ENCODE data around the gene IFNL2. TPM values are rescaled to one million over a fixed set of nuclear protein-coding genes. Genes with fewer than 3 reads are reported as not detected.

IFNL2 gene
- total and polyA plus RNA-seq, 2 donors (not counting 3 experiments of a cell fraction or from before 2014, with no cell fraction given): not detected

DNA sequence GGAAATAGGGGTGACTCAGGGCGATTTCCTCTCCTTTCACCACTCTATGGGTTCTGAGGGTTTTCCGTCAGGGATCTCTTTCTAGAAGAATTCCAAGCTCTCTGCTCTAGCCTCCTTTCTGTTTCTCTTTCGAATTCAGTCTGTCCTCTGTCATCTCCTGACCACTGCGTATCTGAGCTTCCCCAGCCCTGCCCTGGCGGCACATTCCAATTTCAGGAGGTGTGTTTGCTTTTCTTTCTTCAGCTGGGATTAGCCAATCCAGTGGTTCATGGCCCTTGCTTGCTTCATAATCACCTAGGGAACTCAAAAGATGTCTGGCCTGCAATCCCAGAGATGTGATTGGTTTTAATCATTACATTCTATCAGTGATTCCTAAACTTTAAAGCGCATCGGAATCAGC, 9.4 kb downstream of the IFNL2 start:
- DNase-seq (ENCODE audit: low read depth, low spot score) (no peak), FAIRE-seq (no peak)
- no peak overlapping the region for H2AFZ ChIP-seq (ENCODE audit: low read depth, low read length)
- peaks cover 2% of the 10 kb centered on the region in 2 experiments for H3K27me3 ChIP-seq (ENCODE audit: control insufficient read depth in 2 of 2, insufficient read depth in 2 of 2, low read length in 2 of 2)
- no peak overlapping the region for H3K4me3 ChIP-seq (replicated peaks in 1 of 3; ENCODE audit: insufficient read depth in 1 of 3, low read depth in 1 of 3, low read length in 3 of 3)
- H3K9me3 ChIP-seq (replicated peaks; ENCODE audit: control insufficient read depth, insufficient read depth, low read length): no peaks in the 10 kb centered on the region
- no peaks in the 10 kb centered on the region for H3K4me1 ChIP-seq (ENCODE audit: control insufficient read depth, extremely low read depth, insufficient read depth, low read length)
- H3K9me1 ChIP-seq (replicated peaks; ENCODE audit: control insufficient read depth, extremely low read depth, insufficient read depth, low read length): no peaks in the 10 kb centered on the region
- TF ChIP-seq POLR2AphosphoS5 (IDR thresholded peaks at IDR 0.05; ENCODE audit: insufficient read depth, low read depth, low read length) (no peak), MYC (IDR thresholded peaks at IDR 0.05; ENCODE audit: low read depth, low read length) (no peak), JUN (IDR thresholded peaks at IDR 0.05; ENCODE audit: borderline replicate concordance, insufficient read depth, insufficient read length, low read depth) (no peak), POLR2A (IDR thresholded peaks at IDR 0.05; ENCODE audit: low read depth, low read length) (no peak), EZH2 (IDR thresholded peaks at IDR 0.05; ENCODE audit: borderline replicate concordance, low read depth, low read length, severe bottlenecking) (no peak), FOS (IDR thresholded peaks at IDR 0.05; ENCODE audit: borderline replicate concordance, insufficient read depth, low read length) (no peak), GATA2 (IDR thresholded peaks at IDR 0.05; ENCODE audit: insufficient read depth, insufficient read length, low read depth, low read length) (no peak)
- TF ChIP-seq, protein P1, sequence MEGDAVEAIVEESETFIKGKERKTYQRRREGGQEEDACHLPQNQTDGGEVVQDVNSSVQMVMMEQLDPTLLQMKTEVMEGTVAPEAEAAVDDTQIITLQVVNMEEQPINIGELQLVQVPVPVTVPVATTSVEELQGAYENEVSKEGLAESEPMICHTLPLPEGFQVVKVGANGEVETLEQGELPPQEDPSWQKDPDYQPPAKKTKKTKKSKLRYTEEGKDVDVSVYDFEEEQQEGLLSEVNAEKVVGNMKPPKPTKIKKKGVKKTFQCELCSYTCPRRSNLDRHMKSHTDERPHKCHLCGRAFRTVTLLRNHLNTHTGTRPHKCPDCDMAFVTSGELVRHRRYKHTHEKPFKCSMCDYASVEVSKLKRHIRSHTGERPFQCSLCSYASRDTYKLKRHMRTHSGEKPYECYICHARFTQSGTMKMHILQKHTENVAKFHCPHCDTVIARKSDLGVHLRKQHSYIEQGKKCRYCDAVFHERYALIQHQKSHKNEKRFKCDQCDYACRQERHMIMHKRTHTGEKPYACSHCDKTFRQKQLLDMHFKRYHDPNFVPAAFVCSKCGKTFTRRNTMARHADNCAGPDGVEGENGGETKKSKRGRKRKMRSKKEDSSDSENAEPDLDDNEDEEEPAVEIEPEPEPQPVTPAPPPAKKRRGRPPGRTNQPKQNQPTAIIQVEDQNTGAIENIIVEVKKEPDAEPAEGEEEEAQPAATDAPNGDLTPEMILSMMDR (IDR thresholded peaks at IDR 0.05; ENCODE audit: extremely low read depth in 1 of 2, insufficient read depth in 1 of 2, low read depth in 1 of 2, low read length in 2 of 2): no peak
- TF ChIP-seq, protein P2, sequence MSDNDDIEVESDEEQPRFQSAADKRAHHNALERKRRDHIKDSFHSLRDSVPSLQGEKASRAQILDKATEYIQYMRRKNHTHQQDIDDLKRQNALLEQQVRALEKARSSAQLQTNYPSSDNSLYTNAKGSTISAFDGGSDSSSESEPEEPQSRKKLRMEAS (IDR thresholded peaks at IDR 0.05; ENCODE audit: insufficient read depth, insufficient read length): no peak
- H3K79me2 ChIP-seq (ENCODE audit: control insufficient read depth, insufficient read depth, low read length): no peaks in the 10 kb centered on the region
- no TSS peak for BruUV-seq (replicated peaks)
- H4K20me1 ChIP-seq (replicated peaks; ENCODE audit: control insufficient read depth, extremely low read depth, insufficient read depth, low read length): no peaks in the 10 kb centered on the region
- dilution Hi-C loops (cut with MboI; ENCODE audit: extremely low pct_ligation_motif_present, low sequenced_read_pairs) (no loop called here), intact Hi-C loops (cut with micrococcal nuclease) (no loop called here)
- CTCF ChIA-PET: no interaction called here
- no peaks in the 10 kb centered on the region for H3K36me3 ChIP-seq (ENCODE audit: control insufficient read depth in 2 of 2, extremely low read depth in 1 of 2, insufficient read depth in 2 of 2, low read length in 2 of 2)
- H3K27ac ChIP-seq (ENCODE audit: insufficient read depth, low read depth, low read length): no peak overlapping the region
- H3K9ac ChIP-seq (replicated peaks; ENCODE audit: extremely low read depth, insufficient read depth, low read length): no peak overlapping the region
- no peak overlapping the region for H3K4me2 ChIP-seq (ENCODE audit: insufficient read depth, low read length)
- POLR2A ChIA-PET: no interaction called here

All from endothelial cell of umbilical vein (primary cell).